ENCODE results near the gene MAN1C1.

Gene MAN1C1

DNA sequence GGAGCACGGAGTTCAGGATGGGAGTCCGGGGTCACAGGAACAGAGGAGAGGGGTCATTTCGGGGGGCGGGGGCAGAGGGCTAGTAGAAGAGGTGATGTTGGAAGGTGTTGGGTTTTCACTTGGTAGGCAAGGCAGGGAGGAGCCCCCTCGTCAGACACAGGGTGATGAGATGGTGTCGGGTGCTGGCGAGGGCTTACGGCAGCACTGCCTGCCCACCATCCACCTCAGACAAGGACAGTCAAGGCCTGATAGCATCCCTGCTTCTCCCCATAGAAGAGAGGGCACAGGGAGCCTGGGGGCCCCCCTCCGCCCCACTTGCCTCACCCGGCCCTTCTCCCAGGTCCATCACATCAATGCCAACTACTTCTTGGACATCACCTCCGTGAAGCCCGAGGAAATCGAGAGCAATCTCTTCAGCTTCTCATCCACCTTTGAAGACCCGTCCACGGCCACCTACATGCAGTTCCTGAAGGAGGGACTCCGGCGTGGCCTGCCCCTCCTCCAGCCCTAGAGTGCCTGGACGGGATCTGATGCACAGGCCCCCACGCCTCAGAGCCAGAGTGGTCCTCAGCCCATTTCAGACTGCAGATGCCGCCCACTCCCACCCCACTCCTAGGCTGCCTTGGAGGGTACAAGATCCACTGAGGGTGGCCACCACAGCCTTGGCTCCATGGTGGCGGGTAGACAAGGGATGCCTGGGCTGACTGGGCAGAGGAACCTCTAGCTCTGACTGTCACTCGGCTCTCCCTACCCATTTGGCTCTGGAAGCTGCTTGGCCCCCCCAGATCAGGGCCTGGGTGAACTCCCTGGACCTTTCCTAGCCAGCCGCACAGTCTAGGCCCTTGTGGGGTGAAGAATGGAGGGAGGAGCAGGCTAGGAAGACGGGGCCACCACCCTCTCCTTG lies 198.9 kb downstream of the MAN1C1 start:
- no peak overlapping the region for H3K4me3 ChIP-seq (ENCODE audit: low read depth, low read length)
- no peak for TF ChIP-seq CTCF (IDR thresholded peaks at IDR 0.05; ENCODE audit: low read depth, low read length)
- TF ChIP-seq POLR2A (IDR thresholded peaks at IDR 0.05; ENCODE audit: extremely low read depth, insufficient read length): no peak
- TF ChIP-seq MYC (IDR thresholded peaks at IDR 0.05; ENCODE audit: low read depth, low read length): no peak
- TF ChIP-seq, protein P1, sequence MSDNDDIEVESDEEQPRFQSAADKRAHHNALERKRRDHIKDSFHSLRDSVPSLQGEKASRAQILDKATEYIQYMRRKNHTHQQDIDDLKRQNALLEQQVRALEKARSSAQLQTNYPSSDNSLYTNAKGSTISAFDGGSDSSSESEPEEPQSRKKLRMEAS (IDR thresholded peaks at IDR 0.05; ENCODE audit: low read depth, low read length): no peak
- DNase-seq (ENCODE audit: low read depth): no peak

DNA sequence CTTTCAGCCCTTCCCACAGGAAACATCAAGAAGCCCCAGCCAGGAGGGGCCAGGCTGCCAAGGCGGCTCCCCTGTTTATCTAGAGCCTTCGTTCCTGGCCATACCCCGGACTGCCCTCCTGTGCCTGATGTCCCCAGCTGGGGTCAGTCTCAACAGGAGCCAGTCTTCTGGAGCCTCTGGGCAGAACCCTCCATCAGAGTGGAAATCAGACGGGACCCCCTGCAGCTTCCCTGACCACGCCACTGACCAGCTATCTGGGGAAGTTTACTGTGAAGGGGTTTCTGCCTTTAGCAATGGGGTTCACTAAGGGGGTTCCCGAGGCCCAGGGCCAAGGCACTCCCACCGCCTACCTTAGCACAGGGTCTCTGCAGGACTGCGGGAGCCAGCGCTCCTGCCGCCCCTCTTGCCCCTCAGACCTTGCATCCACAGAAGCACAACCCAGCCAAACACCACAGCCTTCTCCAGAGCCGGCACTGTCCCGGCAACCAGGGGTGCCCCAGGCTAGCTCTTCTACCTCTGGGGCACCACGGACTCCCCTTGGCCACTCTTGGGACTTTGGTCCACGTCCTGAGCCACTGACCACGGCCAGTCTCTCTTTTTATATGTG lies 199.6 kb downstream of the MAN1C1 start:
- no peak overlapping the region for H3K4me3 ChIP-seq (ENCODE audit: low read depth, low read length)
- TF ChIP-seq, protein P1 (IDR thresholded peaks at IDR 0.05; ENCODE audit: low read depth, low read length): no peak
- TF ChIP-seq CTCF (IDR thresholded peaks at IDR 0.05; ENCODE audit: low read depth, low read length) (no peak), MYC (IDR thresholded peaks at IDR 0.05; ENCODE audit: low read depth, low read length) (no peak)
- DNase-seq (ENCODE audit: low read depth): no peak

DNA sequence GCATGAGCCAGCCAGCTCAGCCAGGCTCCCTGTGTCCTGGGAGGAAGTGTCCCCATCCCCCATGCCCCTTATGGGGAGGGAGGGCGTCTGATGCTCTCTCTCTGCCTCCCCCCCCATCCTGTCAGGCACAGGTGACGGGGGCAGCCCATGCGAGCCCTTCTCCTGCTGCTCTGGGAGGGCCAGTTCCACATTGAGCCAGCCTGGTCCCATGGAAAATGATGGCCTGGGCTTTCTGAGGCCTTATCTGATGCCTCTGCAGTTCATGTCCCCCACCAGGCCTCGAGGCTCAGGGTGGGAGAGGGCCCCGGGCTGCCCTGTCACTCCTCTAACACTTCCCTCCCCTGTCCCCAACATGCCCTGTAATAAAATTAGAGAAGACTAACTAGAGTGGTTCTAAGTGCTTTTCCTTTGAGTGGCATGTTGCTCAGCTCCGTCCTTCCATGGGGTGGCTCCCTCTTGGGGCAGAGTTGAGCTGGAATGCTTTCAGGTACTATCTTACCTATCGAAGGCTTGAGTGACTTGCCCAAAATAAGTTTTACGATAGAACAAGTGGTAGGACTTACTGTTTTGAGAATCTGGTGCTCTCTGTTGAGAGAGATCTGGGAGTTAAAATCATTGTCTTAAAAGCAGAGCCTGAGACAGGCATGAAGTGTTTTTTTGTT lies 201.4 kb downstream of the MAN1C1 start:
- DNase-seq (ENCODE audit: low read depth): no peak
- no peak for TF ChIP-seq POLR2A (IDR thresholded peaks at IDR 0.05; ENCODE audit: extremely low read depth, insufficient read length)
- TF ChIP-seq, protein P1 (IDR thresholded peaks at IDR 0.05; ENCODE audit: low read depth, low read length): no peak
- TF ChIP-seq MYC (IDR thresholded peaks at IDR 0.05; ENCODE audit: low read depth, low read length): no peak
- TF ChIP-seq CTCF (IDR thresholded peaks at IDR 0.05; ENCODE audit: low read depth, low read length): no peak
- no peak overlapping the region for H3K4me3 ChIP-seq (ENCODE audit: low read depth, low read length)

DNA sequence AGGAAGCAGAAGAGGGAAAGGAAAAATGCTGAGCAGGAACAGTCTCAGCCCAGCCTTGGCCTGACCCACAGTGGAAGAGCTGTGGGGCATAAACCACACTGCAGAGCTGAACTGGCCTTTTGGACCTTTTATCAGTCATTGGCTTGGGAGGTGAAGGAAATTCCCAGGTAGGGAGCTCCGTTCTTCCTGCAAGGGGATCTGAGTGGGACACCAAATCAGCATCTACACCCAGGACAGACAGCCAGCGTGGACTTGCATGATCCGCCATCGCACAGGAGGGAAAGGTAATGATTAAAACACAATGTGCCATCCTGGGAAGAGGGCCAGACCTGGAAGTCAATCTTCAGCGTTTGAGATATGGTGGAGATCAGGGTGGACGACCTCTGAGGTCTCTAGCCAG lies 202.0 kb downstream of the MAN1C1 start:
- H3K4me3 ChIP-seq (ENCODE audit: low read depth, low read length): no peak overlapping the region
- no peak for DNase-seq (ENCODE audit: low read depth)
- TF ChIP-seq, protein P1 (IDR thresholded peaks at IDR 0.05; ENCODE audit: low read depth, low read length): no peak
- TF ChIP-seq POLR2A (IDR thresholded peaks at IDR 0.05; ENCODE audit: extremely low read depth, insufficient read length) (no peak), MYC (IDR thresholded peaks at IDR 0.05; ENCODE audit: low read depth, low read length) (no peak)

- DNase-seq (ENCODE audit: low read depth): peak; percentile 91
- H3K4me3 ChIP-seq (ENCODE audit: low read depth, low read length): peak within 1 kb of the TSS; percentile 78
- TF ChIP-seq MYC (IDR thresholded peaks at IDR 0.05; ENCODE audit: low read depth, low read length) (peak; percentile 51; the same call in 1 of the 2 replicates), POLR2A (IDR thresholded peaks at IDR 0.05; ENCODE audit: extremely low read depth, insufficient read length) (peak; percentile 90), CTCF (IDR thresholded peaks at IDR 0.05; ENCODE audit: low read depth, low read length) (no peak)
- TF ChIP-seq, protein P1 (IDR thresholded peaks at IDR 0.05; ENCODE audit: low read depth, low read length): peak; percentile 46; the same call in 1 of the 2 replicates
Measured at GRCh38 chr1:25819491-25820246, 203.1 kb downstream of the MAN1C1 start, which contains the start of gene MTFR1L. MTFR1L (plus strand) TSS chr1:25819954; CDS start chr1:25823105, 3,151 bp downstream.

All from NB4 (cell line).